Adipocyte (in vitro differentiated cells): ENCODE data around the gene MTMR11.
"Not testable (repeated sequence)": the region's sequence is repeated elsewhere in the genome, so short reads cannot be mapped to it uniquely, and the experiment has no call there.

ENCODE experiments used
- DNase-seq: peaks from one replicate; pipeline ENCODE4 v3.0.0-alpha.2; 2015; ENCODE audit warnings: low read depth
- H3K27me3 ChIP-seq: replicated peaks from 2 replicates; pipeline ENCODE4 v1.7.0; 2013; ENCODE audit warnings: mild to moderate bottlenecking, low read length, moderate library complexity; ENCODE audit not compliant: control insufficient read depth, insufficient read depth
- H3K36me3 ChIP-seq: 2 replicates; pipeline ENCODE4 v1.7.0; 2013; ENCODE audit warnings: low read length, mild to moderate bottlenecking, moderate library complexity; ENCODE audit not compliant: control insufficient read depth, insufficient read depth, severe bottlenecking
- H3K4me1 ChIP-seq: 2 replicates; pipeline ENCODE4 v1.7.0; 2013; ENCODE audit warnings: mild to moderate bottlenecking, low read length, moderate library complexity; ENCODE audit not compliant: control insufficient read depth, insufficient read depth
- H3K4me3 ChIP-seq: 2 replicates; pipeline ENCODE4 v1.7.0; 2013; ENCODE audit warnings: mild to moderate bottlenecking, low read length, moderate library complexity
- H3K9ac ChIP-seq: 2 replicates; pipeline ENCODE4 v1.7.0; 2013; ENCODE audit warnings: mild to moderate bottlenecking, low read length, moderate library complexity
- H3K9me3 ChIP-seq: 2 replicates; pipeline ENCODE4 v1.7.0; 2013; ENCODE audit warnings: mild to moderate bottlenecking, low read length, moderate library complexity; ENCODE audit not compliant: control insufficient read depth

The MTMR11 gene

DNA sequence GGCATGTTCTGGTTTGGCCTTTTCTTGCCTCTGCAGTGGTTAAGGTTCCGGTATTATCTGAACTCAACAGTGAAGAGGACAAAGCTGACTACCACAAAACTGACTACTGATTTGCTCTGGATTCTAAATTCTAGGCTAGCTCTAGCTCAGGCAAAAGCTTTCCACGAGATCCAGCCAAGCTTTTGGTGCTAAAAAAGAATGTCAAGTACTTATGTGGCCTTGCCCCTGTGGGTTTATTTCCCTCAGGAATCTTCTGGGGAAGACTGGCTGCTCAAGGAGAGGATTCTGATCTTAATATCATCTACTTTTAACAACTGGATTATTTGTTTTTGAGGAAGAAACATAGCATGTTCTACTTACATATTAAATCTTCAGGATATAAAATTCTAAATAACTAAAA is 26.1 kb upstream of the MTMR11 start:
- Histone ChIP-seq H3K36me3 (peaks cover 68% of the 10 kb centered on the region), H3K9ac (peak overlapping the region; percentile 60)
- no peak for DNase-seq

DNA sequence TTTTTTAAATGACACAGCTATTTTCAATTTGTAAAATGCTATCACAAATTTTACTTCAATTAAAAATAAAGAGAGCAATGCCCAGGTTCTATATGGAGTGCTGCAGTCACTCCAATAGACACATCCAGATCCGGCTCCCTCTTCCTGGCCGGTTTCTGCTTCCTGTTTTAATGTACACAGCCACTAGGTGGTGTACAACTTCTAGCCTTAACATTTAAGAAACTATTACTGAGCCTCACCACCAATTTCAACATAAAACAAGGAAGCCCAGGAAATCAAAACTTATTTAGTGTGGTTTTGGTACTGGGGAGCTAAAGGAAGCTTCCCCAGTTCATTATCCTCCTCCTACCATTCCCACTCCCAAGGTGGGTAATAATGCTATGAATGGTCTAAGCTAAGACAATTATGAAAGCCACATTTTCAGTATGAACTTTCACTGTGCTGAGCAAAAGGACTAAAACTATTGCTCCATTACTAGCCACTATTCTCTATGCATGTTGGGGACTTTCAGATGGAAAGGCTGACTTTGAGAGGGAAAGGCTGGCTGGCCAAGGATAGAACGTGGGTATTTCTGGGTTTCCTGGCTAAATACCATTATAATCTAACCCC is 25.5 kb upstream of the MTMR11 start:
- Histone ChIP-seq H3K4me3 (no peak overlapping the region), H3K36me3 (peaks cover 67% of the 10 kb centered on the region), H3K9ac (peak overlapping the region; percentile 60), H3K9me3 (no peaks in the 10 kb centered on the region), H3K27me3 (no peaks in the 10 kb centered on the region), H3K4me1 (peaks cover 33% of the 10 kb centered on the region)
- peak; percentile 90 for DNase-seq

More for the DNA sequence above, 26.1 kb upstream of the MTMR11 start:
- Histone ChIP-seq H3K27me3 (no peaks in the 10 kb centered on the region), H3K9me3 (no peaks in the 10 kb centered on the region), H3K4me1 (peaks cover 33% of the 10 kb centered on the region), H3K4me3 (no peak overlapping the region)

DNA sequence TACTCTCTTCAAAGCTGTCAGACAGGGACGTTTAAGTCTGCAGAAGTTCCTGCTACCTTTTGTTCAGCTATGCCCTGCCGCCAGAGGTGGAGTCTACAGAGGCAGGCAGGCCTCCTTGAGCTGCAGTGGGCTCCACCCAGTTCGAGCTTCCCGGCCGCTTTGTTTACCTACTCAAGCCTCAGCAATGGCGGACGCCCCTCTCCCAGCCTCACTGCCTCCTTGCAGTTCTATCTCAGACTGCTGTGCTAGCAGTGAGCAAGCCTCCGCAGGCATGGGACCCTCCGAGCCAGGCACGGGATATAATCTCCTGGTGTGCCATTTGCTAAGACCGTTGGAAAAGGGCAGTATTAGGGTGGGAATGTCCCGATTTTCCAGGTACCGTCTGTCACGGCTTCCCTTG is 20.9 kb upstream of the MTMR11 start:
- not testable (repeated sequence) for DNase-seq, H3K4me3 ChIP-seq, H3K9me3 ChIP-seq, H3K4me1 ChIP-seq, H3K27me3 ChIP-seq, H3K9ac ChIP-seq
- H3K36me3 ChIP-seq = peaks cover 40% of the 10 kb centered on the region

DNA sequence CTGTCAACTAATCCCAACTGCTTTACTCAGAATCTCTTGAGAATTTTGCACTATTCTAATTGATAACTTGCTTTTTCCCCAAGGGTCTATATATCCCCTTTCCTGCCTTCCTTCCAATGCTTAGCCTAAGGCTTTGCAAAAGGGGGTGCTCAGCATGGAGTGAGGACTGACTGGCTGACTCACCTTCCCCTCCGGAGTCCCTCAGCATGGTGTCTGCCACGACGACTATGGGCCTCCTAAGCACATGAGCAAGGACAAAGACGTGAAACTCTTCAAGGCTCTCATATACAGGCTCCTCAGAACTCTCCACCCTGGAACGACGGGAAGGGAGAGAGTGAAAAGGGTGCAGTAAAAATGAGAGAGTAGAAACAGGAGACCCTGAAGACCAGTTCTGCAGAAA is 13.2 kb upstream of the MTMR11 start:
- no peaks in the 10 kb centered on the region for H3K4me1 ChIP-seq
- no peak overlapping the region for H3K4me3 ChIP-seq
- no peaks in the 10 kb centered on the region for H3K9me3 ChIP-seq
- no peak for DNase-seq
- no peaks in the 10 kb centered on the region for H3K27me3 ChIP-seq
- peaks cover 51% of the 10 kb centered on the region for H3K36me3 ChIP-seq
- H3K9ac ChIP-seq = no peak overlapping the region

DNA sequence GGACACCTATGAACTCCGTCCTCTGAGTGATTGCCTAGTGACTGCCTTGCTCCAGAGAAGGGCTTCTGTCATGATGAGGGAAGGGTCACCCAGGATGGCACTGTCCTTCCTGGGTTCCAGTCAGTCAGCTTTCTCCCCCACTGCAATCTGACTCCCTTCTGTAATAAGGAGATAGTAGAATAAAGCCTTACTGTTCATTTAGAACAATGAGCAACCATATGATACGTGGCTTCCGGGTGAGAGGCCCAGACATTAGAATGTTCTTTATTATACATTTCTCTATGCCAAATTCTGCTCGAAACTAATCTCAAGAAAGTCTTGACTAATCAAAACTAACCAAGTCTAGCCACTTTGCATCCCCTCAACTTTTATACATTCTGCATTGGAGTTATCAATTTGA is 8.5 kb upstream of the MTMR11 start:
- peaks cover 10% of the 10 kb centered on the region for H3K4me1 ChIP-seq
- peaks cover 61% of the 10 kb centered on the region for H3K36me3 ChIP-seq
- no peaks in the 10 kb centered on the region for H3K27me3 ChIP-seq

DNA sequence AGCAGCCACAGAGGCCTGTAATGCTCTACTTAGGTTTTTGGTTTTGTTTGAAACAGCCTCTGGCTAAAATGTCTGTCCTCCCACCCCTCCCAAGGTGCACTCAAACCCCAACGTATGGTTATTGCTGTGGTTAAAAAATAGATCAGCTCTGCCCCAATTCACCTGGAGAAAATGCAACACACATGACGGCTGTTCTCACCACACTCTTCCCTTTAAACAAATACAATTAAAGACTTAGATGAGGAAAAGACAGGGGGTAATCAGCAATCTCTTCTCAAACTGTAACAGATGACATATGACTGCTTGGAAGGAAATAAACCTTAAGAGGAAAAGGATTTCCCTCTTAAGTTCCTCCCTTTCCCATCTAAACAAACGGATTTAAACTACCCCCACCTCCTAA is 6.2 kb upstream of the MTMR11 start:
- H3K4me3 ChIP-seq = no peak overlapping the region
- DNase-seq = no peak
- H3K4me1 ChIP-seq = peaks cover 32% of the 10 kb centered on the region
- H3K36me3 ChIP-seq = peaks cover 39% of the 10 kb centered on the region
- no peaks in the 10 kb centered on the region for H3K9me3 ChIP-seq
- no peaks in the 10 kb centered on the region for H3K27me3 ChIP-seq
- peak overlapping the region; percentile 37 for H3K9ac ChIP-seq

More for the DNA sequence above, 8.5 kb upstream of the MTMR11 start:
- H3K9ac ChIP-seq = no peak overlapping the region
- DNase-seq = no peak
- no peaks in the 10 kb centered on the region for H3K9me3 ChIP-seq
- H3K4me3 ChIP-seq = no peak overlapping the region

DNA sequence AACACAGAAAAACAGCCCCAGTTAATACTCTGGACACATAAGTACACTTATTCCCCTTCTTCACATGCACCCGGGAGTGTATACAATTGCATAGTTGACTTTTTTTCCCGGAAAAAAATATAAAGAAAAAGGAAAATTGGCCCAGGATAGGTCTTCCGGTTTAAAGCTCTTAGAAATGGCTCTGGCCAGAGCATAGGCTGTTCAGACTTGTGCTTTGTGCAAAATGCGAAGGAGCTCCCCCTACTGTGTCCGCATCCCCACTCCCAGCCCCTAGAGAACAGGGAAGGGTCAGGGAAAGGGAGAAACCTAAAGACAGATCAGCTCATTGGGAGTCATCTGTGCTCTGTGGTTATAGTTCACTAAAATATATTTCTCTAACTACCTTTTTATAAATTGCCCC is 5.5 kb upstream of the MTMR11 start:
- H3K36me3 ChIP-seq = peaks cover 33% of the 10 kb centered on the region
- H3K4me3 ChIP-seq = no peak overlapping the region
- no peaks in the 10 kb centered on the region for H3K9me3 ChIP-seq
- no peak for DNase-seq
- H3K4me1 ChIP-seq = peaks cover 38% of the 10 kb centered on the region
- H3K9ac ChIP-seq = peak overlapping the region; percentile 18
- H3K27me3 ChIP-seq = no peaks in the 10 kb centered on the region

DNA sequence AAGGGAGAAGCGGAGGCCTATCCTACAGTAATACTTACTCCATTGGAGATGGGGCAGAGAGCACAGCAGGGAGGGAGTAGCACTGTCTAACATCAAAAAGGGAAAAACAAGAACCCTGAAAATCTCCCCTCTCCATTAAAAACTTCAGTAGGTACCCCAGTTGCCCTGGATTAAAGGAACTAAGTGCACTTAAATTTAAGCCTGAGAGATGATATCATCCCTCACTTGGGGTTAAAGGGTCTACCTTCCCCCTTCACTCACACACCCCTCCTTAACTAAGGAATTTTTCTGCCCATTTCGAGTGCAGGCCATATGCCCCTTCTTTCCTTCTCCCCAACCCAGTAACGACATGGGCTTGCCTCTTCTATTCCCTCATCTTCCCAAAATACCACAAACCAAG is 3.7 kb upstream of the MTMR11 start:
- Histone ChIP-seq H3K4me3 (no peak overlapping the region), H3K4me1 (peaks cover 54% of the 10 kb centered on the region), H3K9ac (peak overlapping the region; percentile 20), H3K36me3 (peaks cover 21% of the 10 kb centered on the region), H3K27me3 (no peaks in the 10 kb centered on the region), H3K9me3 (no peaks in the 10 kb centered on the region)
- no peak for DNase-seq

DNA sequence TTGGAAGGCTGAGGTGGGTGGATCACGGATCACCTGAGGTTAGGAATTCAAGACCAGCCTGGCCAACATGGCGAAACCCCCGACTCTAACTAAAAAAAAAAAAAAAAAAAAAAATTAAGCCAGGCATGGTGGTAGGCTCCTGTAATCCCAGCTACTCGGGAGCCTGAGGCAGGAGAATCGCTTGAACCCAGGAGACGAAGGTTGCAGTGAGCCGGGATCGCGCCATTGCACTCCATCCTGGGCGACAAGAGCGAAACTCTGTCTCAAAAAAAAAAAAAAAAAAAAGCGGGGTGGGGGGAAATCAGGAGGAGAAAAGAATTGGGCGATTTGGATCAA is 2.0 kb upstream of the MTMR11 start:
- Histone ChIP-seq H3K4me1 (peaks cover 54% of the 10 kb centered on the region), H3K9ac (peak overlapping the region; percentile 72), H3K4me3 (peak overlapping the region; percentile 66)
- not testable (repeated sequence) for H3K9me3 ChIP-seq, DNase-seq, H3K36me3 ChIP-seq, H3K27me3 ChIP-seq

DNA sequence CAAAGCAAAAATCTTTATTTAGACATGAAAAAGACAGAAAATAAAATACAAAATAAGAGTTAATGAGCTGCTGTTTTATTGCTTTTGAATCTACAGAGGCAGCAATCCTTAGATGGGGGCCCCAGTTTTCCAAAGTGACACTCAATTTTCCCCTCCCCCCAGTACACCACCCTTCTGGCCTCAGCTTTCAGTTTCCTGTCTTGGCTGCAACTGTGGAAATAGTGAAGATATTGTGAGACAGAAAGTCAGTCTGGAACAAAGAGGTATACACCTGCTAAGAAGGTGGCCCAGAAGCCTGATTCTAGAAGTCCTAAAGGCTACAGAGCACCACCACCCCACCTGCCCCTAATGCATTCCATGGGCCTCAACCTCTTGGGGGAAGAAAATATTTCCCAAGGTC is 1.1 kb upstream of the MTMR11 start:
- Histone ChIP-seq H3K9me3 (no peaks in the 10 kb centered on the region), H3K9ac (peak overlapping the region; percentile 10), H3K4me3 (no peak overlapping the region), H3K4me1 (peaks cover 54% of the 10 kb centered on the region), H3K36me3 (no peaks in the 10 kb centered on the region), H3K27me3 (no peaks in the 10 kb centered on the region)
- DNase-seq = peak; percentile 24

DNA sequence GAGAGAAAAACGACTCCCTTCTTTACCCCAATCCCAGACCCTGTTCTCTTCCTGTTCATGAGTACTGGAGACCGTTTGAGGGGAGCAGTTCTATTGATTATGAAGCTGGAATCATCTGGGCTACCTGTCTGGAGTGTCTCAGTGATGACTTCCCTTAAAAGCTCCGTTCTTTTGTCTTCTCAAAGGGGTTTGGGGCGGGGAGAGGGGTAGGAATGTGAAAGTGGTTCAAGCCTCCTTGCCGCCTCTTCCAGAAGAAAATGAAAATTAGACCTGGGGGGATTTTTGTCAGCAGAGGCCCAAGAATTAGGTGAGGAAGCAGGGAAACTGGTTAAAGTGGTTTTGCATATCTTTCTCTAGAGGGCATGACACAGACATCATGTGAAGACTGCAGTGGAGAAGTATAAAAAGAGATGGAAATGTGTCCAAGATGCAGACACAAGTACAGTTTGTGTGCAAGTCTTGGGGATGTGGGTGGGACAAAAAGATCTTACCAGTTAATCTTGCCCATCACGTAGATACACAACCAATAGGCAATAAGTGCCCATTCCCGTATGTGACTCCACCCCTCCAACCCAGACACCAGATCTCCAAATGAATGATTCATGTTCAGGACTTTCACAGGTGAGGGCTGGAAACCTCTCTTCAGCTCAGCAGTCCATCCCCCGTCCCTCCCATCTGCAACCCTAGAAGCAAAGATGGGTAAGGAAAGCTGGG is 470 bp upstream of the MTMR11 start:
- Histone ChIP-seq H3K9me3 (no peaks in the 10 kb centered on the region), H3K36me3 (no peaks in the 10 kb centered on the region), H3K27me3 (no peaks in the 10 kb centered on the region), H3K4me1 (peaks cover 48% of the 10 kb centered on the region), H3K4me3 (peak overlapping the region; percentile 89), H3K9ac (peak overlapping the region; percentile 86)
- peak; percentile 50 for DNase-seq

DNA sequence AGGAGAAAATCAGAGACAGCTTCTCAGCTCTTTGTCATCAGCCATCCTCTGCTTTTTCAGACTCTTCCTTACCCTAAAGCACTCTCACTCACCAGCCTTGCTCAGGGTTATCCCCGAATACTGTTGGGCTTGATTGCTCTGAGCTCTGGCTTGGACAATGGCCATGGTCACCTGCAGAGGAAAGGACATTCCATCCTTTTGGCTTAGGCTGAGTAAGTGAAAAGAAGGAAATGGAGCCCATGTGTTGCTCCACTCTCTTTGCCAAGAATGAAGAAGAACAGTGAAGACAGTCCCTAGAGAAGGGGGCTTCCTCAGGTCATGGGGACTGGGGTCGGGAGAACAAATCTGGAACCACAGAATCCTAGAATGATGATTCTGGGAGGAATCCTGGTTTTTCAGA is 2.3 kb downstream of the MTMR11 start:
- Histone ChIP-seq H3K9ac (no peak overlapping the region), H3K36me3 (no peaks in the 10 kb centered on the region), H3K9me3 (no peaks in the 10 kb centered on the region), H3K27me3 (no peaks in the 10 kb centered on the region), H3K4me1 (peaks cover 36% of the 10 kb centered on the region), H3K4me3 (no peak overlapping the region)
- no peak for DNase-seq
